BJ (cell line): Measurements from ENCODE around the gene DMPK. TPM values are rescaled to one million over a fixed set of nuclear protein-coding genes. Genes with fewer than 3 reads are reported as not detected.

Experiments used
- CTCF ChIA-PET: fragments of 350-600 bp; formaldehyde crosslinking; extraction: SDS; loops from one replicate; lab custom pipeline; 2021; ENCODE audit warnings: antibody characterized with exemption, inconsistent platforms; lab: Yijun Ruan, JAX
- POLR2A ChIA-PET: fragments of 300-600 bp; sonication (Branson Sonifier 250); formaldehyde crosslinking; extraction: SDS; loops from one replicate; lab custom pipeline; 2021; ENCODE audit warnings: antibody characterized with exemption; lab: Charles Lee
- DNase-seq: peaks from one replicate; pipeline ENCODE4 v3.0.0-alpha.2; 2011; ENCODE audit warnings: low read depth
- H3K27me3 ChIP-seq: 2 replicates; pipeline ENCODE4 v1.6.0; 2011; ENCODE audit warnings: low read length; ENCODE audit not compliant: control insufficient read depth, insufficient read depth
- H3K36me3 ChIP-seq: 2 replicates; pipeline ENCODE4 v1.5.1; 2011; ENCODE audit warnings: low read length; ENCODE audit not compliant: control insufficient read depth, insufficient read depth
- H3K4me3 ChIP-seq: 2 replicates; pipeline ENCODE4 v1.5.1; 2011; ENCODE audit warnings: low read depth, mild to moderate bottlenecking, control low read depth, low read length
- polyA plus RNA-seq: library from polyadenylated mRNA; depleted of rRNA; stranded (reverse); fragments of >200 nt; gene quantifications from 2 replicates; pipeline ENCODE4 v1.2.3, GENCODE V29; 2011
- TF ChIP-seq, protein P1 (sequence below): IDR thresholded peaks from 2 replicates; pipeline ENCODE4 v1.5.1; 2011; ENCODE audit warnings: low read depth, mild to moderate bottlenecking, control low read depth, inconsistent platforms, low read length, moderate library complexity; ENCODE audit not compliant: insufficient read depth

The DMPK gene
- polyA plus RNA-seq, 1 experiment: 131 TPM

DNA sequence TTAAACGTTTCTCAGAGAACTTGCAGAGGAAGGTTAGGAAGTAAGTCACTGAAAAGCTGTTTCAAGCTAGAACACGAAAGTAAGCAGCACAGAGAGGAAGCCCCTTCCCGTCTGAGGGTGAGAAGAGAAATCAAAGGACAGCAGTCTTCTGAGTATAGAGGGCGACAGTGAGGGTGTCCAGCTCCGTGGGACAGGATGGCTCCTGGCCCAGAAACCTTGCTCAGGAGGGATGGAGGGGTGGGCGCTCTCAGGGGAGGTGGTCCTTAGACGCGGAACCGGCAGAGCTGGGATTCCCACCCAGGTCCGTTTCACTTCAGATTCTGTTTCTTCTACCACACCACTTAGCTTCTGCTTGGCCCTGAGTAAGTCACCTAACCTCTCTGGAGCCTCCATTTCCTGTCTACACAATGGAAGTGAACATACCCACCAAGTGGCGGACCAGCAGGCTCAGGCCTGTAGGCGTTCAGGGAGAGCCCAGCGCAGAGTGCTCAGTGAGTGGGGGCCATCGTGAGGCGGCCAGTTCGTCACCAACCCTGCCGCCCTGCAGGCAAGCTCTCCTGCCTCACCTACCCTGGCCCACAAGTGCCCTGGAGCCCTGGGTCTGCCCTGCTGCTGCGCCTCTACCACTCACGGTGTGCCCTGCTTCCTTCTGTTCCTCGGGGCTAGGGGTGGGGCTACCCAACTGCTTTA, 38.3 kb upstream of the DMPK start:
- TF ChIP-seq, protein P1, sequence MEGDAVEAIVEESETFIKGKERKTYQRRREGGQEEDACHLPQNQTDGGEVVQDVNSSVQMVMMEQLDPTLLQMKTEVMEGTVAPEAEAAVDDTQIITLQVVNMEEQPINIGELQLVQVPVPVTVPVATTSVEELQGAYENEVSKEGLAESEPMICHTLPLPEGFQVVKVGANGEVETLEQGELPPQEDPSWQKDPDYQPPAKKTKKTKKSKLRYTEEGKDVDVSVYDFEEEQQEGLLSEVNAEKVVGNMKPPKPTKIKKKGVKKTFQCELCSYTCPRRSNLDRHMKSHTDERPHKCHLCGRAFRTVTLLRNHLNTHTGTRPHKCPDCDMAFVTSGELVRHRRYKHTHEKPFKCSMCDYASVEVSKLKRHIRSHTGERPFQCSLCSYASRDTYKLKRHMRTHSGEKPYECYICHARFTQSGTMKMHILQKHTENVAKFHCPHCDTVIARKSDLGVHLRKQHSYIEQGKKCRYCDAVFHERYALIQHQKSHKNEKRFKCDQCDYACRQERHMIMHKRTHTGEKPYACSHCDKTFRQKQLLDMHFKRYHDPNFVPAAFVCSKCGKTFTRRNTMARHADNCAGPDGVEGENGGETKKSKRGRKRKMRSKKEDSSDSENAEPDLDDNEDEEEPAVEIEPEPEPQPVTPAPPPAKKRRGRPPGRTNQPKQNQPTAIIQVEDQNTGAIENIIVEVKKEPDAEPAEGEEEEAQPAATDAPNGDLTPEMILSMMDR: no peak
- ChIA-PET CTCF (interaction anchor here (1.3 kb wide), 1 partner anchor 8 kb away, joined by 3 read pairs; no protein-coding TSS in a partner anchor), POLR2A (no interaction called here)
- Histone ChIP-seq H3K4me3 (no peak overlapping the region), H3K27me3 (no peaks in the 10 kb centered on the region), H3K36me3 (peaks cover 25% of the 10 kb centered on the region)
- DNase-seq: no peak

DNA sequence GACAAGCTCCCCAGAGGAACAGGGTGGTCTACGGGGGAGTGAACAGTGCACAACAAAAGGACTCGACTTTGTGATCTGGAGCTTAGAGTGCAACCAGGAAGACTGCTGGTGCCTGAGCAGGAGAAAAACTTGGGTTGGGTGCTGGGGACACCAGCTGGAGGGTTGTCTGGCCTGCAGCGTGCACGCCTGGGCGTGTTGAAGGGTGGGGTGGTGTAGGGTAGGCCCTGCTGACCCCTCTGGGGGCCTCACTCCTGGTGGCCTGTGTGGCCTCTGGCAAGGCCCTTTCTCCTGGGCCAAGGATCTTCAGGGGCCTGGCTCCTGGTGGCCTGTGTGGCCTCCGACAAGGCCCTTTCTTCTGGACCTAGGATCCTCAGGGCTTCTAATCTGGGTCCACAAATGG, 37.5 kb upstream of the DMPK start:
- ChIA-PET CTCF (interaction anchor here (0.6 to 1.3 kb wide), 3 partner anchors 9 to 52 kb away, joined by 3 read pairs; partner anchors contain the start of gene SIX5), POLR2A (no interaction called here)
- DNase-seq: no peak
- Histone ChIP-seq H3K36me3 (peaks cover 18% of the 10 kb centered on the region), H3K4me3 (no peak overlapping the region), H3K27me3 (no peaks in the 10 kb centered on the region)
- TF ChIP-seq, protein P1: no peak

DNA sequence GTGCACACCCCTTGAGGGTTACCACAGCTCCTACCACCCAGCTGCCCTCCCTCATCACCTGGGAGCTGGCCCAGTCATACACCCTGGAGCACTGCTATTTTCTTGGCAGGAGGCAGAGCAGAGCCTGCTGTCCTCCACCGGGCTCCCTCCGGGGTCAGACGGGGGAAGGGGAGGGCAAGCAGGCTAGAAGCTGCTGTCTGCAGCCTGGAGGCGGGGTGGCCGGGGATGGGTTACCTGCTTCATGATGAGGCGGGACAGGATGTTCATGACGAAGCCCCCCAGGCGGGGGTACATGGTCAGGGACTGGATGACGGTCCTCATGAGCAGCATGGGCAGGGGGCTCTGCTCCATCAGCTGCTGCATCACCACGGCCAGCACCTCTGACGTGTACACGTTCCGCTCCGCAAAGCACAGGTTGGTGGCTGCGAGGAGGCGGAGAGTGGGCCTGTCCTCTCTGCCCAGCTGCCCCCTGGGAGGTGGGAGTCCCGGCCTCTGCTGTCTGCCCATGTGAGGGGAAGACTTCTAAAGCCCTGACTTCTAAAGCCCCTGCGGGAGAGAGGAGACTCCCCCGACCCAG, 35.5 kb upstream of the DMPK start:
- no peaks in the 10 kb centered on the region for H3K27me3 ChIP-seq
- H3K36me3 ChIP-seq: peaks cover 13% of the 10 kb centered on the region
- no peak overlapping the region for H3K4me3 ChIP-seq
- CTCF ChIA-PET: interaction anchor here (0.8 to 6.4 kb wide), 16 partner anchors 9 to 214 kb away, joined by 3 to 111 read pairs (median 16); partner anchors contain the start of genes DMPK, DMWD, FOXA3 and IRF2BP1
- POLR2A ChIA-PET: no interaction called here
- no peak for DNase-seq
- TF ChIP-seq, protein P1: no peak

DNA sequence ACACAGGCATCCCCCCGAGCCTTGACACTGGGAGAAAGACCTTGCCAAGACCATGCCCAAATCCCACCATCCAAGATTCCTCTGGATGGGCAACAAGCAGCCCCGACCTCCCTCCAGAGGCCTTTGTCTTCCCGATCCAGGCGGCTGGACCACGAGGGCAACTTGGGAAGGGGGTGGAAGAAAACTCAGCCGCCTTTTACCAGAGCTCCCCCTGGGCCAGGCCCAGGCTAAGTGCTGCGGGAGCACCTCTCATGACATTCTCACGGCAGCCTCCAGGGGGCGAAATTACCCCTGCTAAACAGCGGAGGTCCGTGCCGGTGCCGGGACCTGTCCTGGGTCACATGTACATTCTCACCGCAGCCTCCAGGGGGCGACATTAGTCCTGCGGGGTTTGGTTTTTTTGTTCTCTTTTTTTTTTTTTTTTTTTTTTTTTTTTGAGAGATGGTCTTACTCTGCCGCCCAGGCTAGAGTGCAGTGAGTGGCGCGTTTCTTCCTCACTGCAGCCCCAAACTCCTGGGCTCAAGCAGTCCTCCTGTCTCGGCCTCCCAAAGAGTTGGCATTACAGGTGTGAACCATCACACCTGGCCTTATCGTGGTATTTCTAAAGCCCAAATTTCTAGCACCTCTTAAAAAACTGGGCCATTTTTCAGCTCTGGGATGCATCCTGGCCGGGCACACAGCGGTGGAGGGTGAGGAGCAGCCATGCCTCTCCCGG, 34.9 kb upstream of the DMPK start:
- ChIA-PET CTCF (interaction anchor here (0.6 to 6.4 kb wide), 37 partner anchors 9 to 372 kb away, joined by 3 to 111 read pairs (median 4); partner anchors contain the start of genes DMPK, DMWD, FOXA3 and IRF2BP1), POLR2A (interaction anchor here (0.5 kb wide), 1 partner anchor 75 kb away, joined by 3 read pairs; no protein-coding TSS in a partner anchor)
- DNase-seq: peak; percentile 63
- Histone ChIP-seq H3K27me3 (no peaks in the 10 kb centered on the region), H3K36me3 (peaks cover 11% of the 10 kb centered on the region), H3K4me3 (no peak overlapping the region)
- TF ChIP-seq, protein P1: peak; percentile 99
